ENCODE results near the gene SLC15A3. TPM values are rescaled to one million over a fixed set of nuclear protein-coding genes. Genes with fewer than 3 reads are reported as not detected.

Gene SLC15A3
- 15.9 TPM for polyA plus RNA-seq (2013, experiment 1 of 2)
- 19.1 TPM for polyA plus RNA-seq (2013, experiment 2 of 2)

DNA sequence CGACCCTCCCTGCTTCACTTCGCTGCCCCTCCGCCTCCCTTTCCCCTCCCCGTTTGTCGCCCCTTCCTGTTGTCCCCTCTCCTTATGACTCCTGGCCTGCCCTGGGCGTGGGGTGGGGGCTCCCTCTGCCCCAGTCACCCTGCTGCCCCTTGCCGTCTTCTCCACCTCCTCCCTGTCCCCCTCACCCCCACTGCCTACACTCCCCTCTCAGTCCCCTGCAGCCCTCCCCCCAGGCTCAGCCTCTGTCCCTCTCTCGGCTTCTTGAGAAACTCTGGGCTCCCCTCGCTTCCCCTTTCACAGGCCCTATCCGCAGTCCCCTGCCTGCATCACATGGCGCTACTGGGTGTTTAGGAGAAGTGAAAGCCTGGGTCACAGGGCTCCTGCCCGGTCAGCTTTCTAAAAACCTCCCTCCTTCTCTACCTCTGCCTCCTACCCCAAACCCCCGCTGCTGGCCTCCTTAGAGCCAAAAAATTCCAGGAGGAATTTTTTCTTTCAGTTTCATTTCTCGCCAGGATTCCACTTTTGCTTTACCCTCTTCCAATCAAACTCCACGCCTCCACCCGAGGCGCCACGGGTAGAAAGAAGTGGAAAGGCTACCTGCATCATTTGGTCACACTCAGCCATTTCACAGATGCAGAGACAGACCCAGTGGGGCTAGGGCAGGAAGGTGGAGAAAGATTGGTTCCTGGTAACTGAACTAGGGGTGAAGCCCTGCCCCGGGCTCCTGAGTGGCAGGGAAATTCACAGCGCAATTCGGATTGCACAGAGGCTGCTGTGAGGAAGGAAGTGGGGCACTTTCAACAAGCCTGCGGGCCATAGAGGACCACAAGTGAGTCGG, at the start of gene SLC15A3:
Gene SLC15A3, minus strand, starts transcription at position 273 of the 838 bp plus-strand sequence. CDS start 625 bp downstream, outside the sequence.
- WGBS, result 19% methylated on average over 23 of the region's 23 CpGs
- Histone ChIP-seq H3K27me3 (ENCODE audit: insufficient read depth, low read length) (peaks cover 35% of the 10 kb centered on the region), H3K9ac (ENCODE audit: low read depth, low read length) (peak within 1 kb of the TSS; percentile 71), H3K27ac (ENCODE audit: low read depth, low read length) (no peak within 1 kb of the TSS), H3K4me3 (ENCODE audit: low read length) (peak within 1 kb of the TSS; percentile 56), H3K36me3 (ENCODE audit: insufficient read depth, low read length) (no peaks in the 10 kb centered on the region), H3K9me3 (ENCODE audit: insufficient read depth, low read depth, low read length) (no peaks in the 10 kb centered on the region), H3K4me1 (ENCODE audit: insufficient read depth, low read length) (peaks cover 12% of the 10 kb centered on the region; the same call in 1 of the 2 replicates)

DNA sequence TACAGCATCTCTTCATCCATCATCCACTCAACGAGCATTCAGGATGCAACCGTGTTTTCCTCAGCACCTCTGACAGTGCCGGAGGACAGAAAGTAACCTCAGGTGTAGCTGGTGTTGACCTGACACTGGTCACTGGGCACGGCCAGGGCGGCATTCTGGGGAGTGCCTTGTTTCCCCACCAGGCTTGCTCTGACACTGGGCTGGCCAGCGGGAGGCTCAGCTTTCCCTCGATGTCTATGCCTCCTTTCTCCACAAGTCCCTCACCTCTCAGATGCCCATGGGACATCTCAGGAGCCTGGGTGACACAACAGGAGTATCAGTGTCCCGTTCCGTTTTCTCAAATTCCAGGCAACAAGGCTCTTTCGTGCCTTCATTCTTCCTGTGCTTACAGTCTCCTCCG, 48.5 kb upstream of the SLC15A3 start:
- WGBS, result 86% methylated on average over 11 of the region's 11 CpGs

DNA sequence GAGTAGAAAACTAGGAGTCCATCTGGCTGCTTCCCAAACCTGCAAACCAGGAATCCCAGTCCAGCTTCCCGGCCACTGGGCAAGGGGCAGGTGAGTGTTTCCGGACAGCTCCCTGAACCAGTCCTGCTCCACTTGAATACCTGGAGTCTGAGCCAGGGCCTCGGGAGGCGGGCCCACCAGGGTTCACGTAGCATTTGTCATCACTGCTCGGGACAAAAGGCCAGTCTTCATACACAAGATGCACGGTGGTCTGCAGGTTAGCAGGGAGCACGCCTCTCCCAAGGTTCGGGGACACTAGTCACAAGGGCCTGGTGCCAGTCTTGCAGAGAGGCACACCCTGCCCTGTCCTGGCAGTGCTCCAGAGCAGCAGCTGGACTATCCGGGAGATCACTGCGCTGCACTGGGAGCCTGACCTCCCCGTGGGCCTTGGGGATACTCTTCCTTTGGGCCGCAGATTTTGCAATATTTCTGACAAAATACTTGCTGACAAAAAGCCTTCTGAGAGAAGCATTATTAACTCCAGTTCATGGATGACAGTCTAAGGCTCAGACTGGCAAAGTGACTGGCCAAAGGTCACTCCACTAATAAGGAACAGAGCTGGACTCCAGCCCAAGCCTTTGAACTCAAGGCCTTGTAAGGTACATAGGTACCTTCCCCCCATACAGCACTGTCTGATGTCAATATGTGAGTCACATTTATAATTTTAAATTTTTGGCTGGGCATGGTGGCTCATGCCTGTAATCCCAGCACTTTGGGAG, 44.6 kb upstream of the SLC15A3 start:
- WGBS, result 88% methylated on average over 13 of the region's 13 CpGs
- H3K9ac ChIP-seq (ENCODE audit: low read depth, low read length), result no peak overlapping the region
- H3K4me1 ChIP-seq (ENCODE audit: insufficient read depth, low read length), result no peaks in the 10 kb centered on the region
- no peaks in the 10 kb centered on the region for H3K36me3 ChIP-seq (ENCODE audit: insufficient read depth, low read length)
- H3K4me3 ChIP-seq (ENCODE audit: low read length), result no peak overlapping the region
- H3K27me3 ChIP-seq (ENCODE audit: insufficient read depth, low read length), result peaks cover 3% of the 10 kb centered on the region; the same call in 1 of the 2 replicates
- no peaks in the 10 kb centered on the region for H3K9me3 ChIP-seq (ENCODE audit: insufficient read depth, low read depth, low read length)
- no peak overlapping the region for H3K27ac ChIP-seq (ENCODE audit: low read depth, low read length)

More for the DNA sequence above, 48.5 kb upstream of the SLC15A3 start:
- Histone ChIP-seq H3K9me3 (ENCODE audit: insufficient read depth, low read depth, low read length) (no peaks in the 10 kb centered on the region), H3K27ac (ENCODE audit: low read depth, low read length) (no peak overlapping the region), H3K36me3 (ENCODE audit: insufficient read depth, low read length) (no peaks in the 10 kb centered on the region), H3K9ac (ENCODE audit: low read depth, low read length) (no peak overlapping the region), H3K27me3 (ENCODE audit: insufficient read depth, low read length) (peaks cover 18% of the 10 kb centered on the region), H3K4me3 (ENCODE audit: low read length) (no peak overlapping the region), H3K4me1 (ENCODE audit: insufficient read depth, low read length) (no peaks in the 10 kb centered on the region; the same call in 1 of the 2 replicates)

DNA sequence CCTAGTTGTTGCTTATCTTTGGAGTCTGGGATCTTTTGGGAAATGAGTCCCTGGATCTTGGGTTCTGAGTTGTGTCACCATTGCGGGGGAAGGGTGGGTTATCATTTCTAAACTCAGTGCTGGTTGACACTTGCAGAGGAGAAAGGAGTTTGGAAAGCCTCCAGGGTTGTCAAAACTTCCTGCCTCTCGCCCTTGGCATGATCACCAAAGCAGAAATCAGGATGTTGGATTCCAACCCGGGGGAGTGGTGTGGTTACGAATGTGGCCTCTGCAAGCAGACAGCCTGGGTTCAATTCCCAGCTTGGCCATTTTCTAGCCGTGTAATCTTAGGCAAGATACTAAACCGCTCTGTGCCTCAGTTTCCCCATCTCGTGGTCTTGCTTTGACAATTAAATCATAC, 43.8 kb upstream of the SLC15A3 start:
- H3K4me1 ChIP-seq (ENCODE audit: insufficient read depth, low read length), result no peaks in the 10 kb centered on the region
- H3K27me3 ChIP-seq (ENCODE audit: insufficient read depth, low read length), result peaks cover 3% of the 10 kb centered on the region; the same call in 1 of the 2 replicates
- H3K9ac ChIP-seq (ENCODE audit: low read depth, low read length), result no peak overlapping the region
- no peak overlapping the region for H3K27ac ChIP-seq (ENCODE audit: low read depth, low read length)
- 93% methylated on average over 7 of the region's 7 CpGs for WGBS
- no peaks in the 10 kb centered on the region for H3K9me3 ChIP-seq (ENCODE audit: insufficient read depth, low read depth, low read length)
- H3K4me3 ChIP-seq (ENCODE audit: low read length), result no peak overlapping the region
- H3K36me3 ChIP-seq (ENCODE audit: insufficient read depth, low read length), result no peaks in the 10 kb centered on the region

DNA sequence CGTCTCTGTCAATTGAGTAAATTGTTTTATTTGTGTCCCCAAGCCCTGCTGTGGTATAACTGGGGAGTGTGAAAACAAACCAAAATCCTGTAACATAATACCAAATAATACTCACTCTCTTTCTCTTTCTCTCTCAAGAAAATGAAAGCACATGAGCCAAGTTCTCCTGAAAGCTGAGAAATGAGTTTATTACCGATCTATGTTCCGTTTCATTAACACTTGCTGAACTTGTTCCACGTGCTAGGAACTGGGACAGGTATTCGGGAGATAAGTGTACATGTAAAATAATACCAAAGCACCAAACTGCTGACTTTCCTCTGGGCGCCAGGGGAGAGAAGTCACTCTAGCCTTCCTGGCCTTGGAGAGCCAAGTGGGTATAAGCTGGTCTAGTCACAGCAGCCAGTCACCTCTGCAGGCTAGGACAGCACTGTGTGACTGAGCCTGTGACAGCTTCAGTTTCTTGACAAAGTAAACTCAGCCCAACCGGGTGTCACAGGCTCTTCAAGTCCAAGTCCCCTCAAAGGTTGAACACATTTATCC, 42.6 kb upstream of the SLC15A3 start:
- no peak overlapping the region for H3K4me3 ChIP-seq (ENCODE audit: low read length)
- no peak overlapping the region for H3K9ac ChIP-seq (ENCODE audit: low read depth, low read length)
- H3K27ac ChIP-seq (ENCODE audit: low read depth, low read length), result no peak overlapping the region
- 90% methylated on average over 7 of the region's 7 CpGs for WGBS
- no peaks in the 10 kb centered on the region for H3K9me3 ChIP-seq (ENCODE audit: insufficient read depth, low read depth, low read length)
- H3K27me3 ChIP-seq (ENCODE audit: insufficient read depth, low read length), result peaks cover 3% of the 10 kb centered on the region; the same call in 1 of the 2 replicates
- no peaks in the 10 kb centered on the region for H3K4me1 ChIP-seq (ENCODE audit: insufficient read depth, low read length)
- no peaks in the 10 kb centered on the region for H3K36me3 ChIP-seq (ENCODE audit: insufficient read depth, low read length)

GRCh38 chr11:60993615-60994014, 41.6 kb upstream of the SLC15A3 start:
- Histone ChIP-seq H3K36me3 (ENCODE audit: insufficient read depth, low read length) (no peaks in the 10 kb centered on the region), H3K4me1 (ENCODE audit: insufficient read depth, low read length) (no peaks in the 10 kb centered on the region), H3K9me3 (ENCODE audit: insufficient read depth, low read depth, low read length) (no peaks in the 10 kb centered on the region), H3K27me3 (ENCODE audit: insufficient read depth, low read length) (peaks cover 3% of the 10 kb centered on the region; the same call in 1 of the 2 replicates), H3K4me3 (ENCODE audit: low read length) (no peak overlapping the region), H3K27ac (ENCODE audit: low read depth, low read length) (no peak overlapping the region), H3K9ac (ENCODE audit: low read depth, low read length) (no peak overlapping the region)
- WGBS, result 84% methylated on average over 7 of the region's 7 CpGs

DNA sequence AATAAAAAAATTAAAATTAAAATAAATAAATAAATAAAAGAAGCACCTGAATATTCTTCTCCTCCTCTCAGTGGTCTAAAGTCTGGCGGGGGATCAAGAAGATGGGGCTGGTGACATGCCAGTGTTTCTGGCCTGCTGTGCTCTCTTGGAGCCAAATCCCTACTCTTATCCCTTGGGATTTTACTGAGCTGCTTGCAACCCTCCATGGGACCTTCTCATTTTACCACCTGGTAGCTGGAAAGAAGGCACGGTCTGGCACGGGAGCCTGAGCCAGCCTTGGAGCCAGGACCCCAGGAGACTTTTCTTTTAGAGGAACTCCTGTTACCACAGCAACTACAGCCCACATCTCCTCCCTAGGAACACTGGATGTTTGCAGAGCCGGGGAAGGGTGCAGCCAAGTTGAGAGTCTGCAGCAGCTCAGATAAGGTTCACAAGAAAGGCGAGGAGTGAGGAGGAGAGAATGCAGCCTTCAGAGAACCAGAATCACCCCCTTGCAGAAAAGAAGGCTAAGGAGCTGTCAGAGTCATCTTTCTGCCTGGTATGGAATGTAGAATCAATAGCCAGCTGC, 41.0 kb upstream of the SLC15A3 start:
- peaks cover 3% of the 10 kb centered on the region; the same call in 1 of the 2 replicates for H3K27me3 ChIP-seq (ENCODE audit: insufficient read depth, low read length)
- H3K36me3 ChIP-seq (ENCODE audit: insufficient read depth, low read length), result no peaks in the 10 kb centered on the region
- WGBS, result 75% methylated on average over 5 of the region's 5 CpGs
- H3K27ac ChIP-seq (ENCODE audit: low read depth, low read length), result no peak overlapping the region
- no peaks in the 10 kb centered on the region for H3K9me3 ChIP-seq (ENCODE audit: insufficient read depth, low read depth, low read length)
- no peak overlapping the region for H3K4me3 ChIP-seq (ENCODE audit: low read length)
- no peak overlapping the region for H3K9ac ChIP-seq (ENCODE audit: low read depth, low read length)
- H3K4me1 ChIP-seq (ENCODE audit: insufficient read depth, low read length), result no peaks in the 10 kb centered on the region

DNA sequence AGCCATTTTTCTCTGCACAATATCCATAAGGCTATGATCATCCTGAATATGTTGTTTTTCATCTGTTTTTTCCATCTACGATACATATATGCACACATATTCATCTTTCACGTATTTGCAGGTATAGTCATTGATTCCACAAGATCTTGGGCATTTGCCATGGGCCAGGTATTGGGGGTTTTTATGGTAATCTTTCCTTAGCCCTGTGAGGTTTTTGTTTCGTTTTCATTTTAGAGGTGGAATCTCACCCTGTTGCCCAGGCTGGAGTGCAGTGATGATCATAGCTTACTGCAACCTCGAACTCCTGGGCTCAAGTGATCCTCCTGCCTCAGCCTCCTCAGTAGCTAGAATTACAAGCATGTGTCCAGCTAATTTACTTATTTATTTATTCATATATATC, 39.5 kb upstream of the SLC15A3 start:
- WGBS, result 88% methylated on average over 4 of the region's 4 CpGs
- Histone ChIP-seq H3K4me1 (ENCODE audit: insufficient read depth, low read length) (no peaks in the 10 kb centered on the region), H3K36me3 (ENCODE audit: insufficient read depth, low read length) (no peaks in the 10 kb centered on the region), H3K9me3 (ENCODE audit: insufficient read depth, low read depth, low read length) (no peaks in the 10 kb centered on the region), H3K9ac (ENCODE audit: low read depth, low read length) (no peak overlapping the region), H3K27ac (ENCODE audit: low read depth, low read length) (no peak overlapping the region), H3K4me3 (ENCODE audit: low read length) (no peak overlapping the region), H3K27me3 (ENCODE audit: insufficient read depth, low read length) (peaks cover 3% of the 10 kb centered on the region; the same call in 1 of the 2 replicates)

DNA sequence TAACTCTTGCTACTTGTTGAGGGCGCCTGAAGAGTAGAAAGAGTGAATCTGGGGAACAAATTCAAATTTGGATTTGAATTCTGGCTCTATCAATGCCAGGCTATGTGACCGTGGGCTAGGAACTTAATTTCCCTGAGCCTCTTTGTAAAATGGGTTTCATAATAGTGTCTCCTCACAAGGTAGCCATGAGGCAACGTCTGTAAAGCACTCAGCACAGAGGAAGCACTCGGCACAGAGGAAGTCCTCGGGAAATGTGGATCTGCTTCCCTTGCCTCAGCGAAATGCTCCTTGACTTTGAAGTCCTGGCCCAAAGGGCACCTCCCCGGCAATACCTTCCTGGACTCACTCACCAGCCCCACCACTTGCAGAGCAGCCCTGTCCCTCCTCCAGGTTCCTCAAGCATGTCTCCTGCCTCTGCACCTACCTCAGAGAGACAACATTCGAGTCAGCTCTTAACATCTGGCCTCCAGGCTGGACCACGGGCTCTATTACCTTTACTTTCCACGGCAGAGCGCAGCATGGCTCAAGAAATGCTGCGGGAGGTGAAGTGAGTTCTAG, 37.2 kb upstream of the SLC15A3 start:
- H3K27ac ChIP-seq (ENCODE audit: low read depth, low read length), result no peak overlapping the region
- no peaks in the 10 kb centered on the region for H3K9me3 ChIP-seq (ENCODE audit: insufficient read depth, low read depth, low read length)
- no peaks in the 10 kb centered on the region for H3K36me3 ChIP-seq (ENCODE audit: insufficient read depth, low read length)
- H3K4me3 ChIP-seq (ENCODE audit: low read length), result no peak overlapping the region
- WGBS, result 78% methylated on average over 12 of the region's 12 CpGs
- H3K9ac ChIP-seq (ENCODE audit: low read depth, low read length), result no peak overlapping the region
- H3K4me1 ChIP-seq (ENCODE audit: insufficient read depth, low read length), result no peaks in the 10 kb centered on the region
- no peaks in the 10 kb centered on the region; the same call in 1 of the 2 replicates for H3K27me3 ChIP-seq (ENCODE audit: insufficient read depth, low read length)

DNA sequence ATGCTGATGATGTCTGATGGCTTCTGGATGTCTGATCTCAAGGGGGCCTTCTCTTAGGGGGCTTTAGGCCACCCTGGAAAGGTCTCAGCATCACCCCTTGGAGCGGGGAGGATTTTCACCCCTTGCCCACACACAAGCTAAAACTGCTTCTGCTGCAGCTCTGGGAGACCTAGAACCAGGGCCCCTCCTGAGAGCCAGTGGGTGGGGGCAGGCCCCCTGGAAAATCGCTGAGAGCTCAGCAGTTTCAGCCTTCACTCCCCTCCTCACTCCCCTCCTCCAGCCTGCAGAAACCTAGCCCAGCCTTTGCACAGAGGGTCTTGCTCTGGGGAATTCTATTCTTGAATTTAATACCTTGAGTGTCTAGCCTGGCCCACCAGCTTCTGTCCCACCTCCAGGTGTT, 36.7 kb upstream of the SLC15A3 start:
- WGBS, result 77% methylated on average over 2 of the region's 2 CpGs
- H3K4me3 ChIP-seq (ENCODE audit: low read length), result no peak overlapping the region
- H3K27ac ChIP-seq (ENCODE audit: low read depth, low read length), result no peak overlapping the region
- no peaks in the 10 kb centered on the region for H3K4me1 ChIP-seq (ENCODE audit: insufficient read depth, low read length)
- no peaks in the 10 kb centered on the region; the same call in 1 of the 2 replicates for H3K27me3 ChIP-seq (ENCODE audit: insufficient read depth, low read length)
- H3K36me3 ChIP-seq (ENCODE audit: insufficient read depth, low read length), result no peaks in the 10 kb centered on the region
- no peak overlapping the region for H3K9ac ChIP-seq (ENCODE audit: low read depth, low read length)
- no peaks in the 10 kb centered on the region for H3K9me3 ChIP-seq (ENCODE audit: insufficient read depth, low read depth, low read length)

Measured in HUES64 (cell line).